Upper lobe of left lung (tissue), 6 donors: ENCODE measurements around the gene VWA7. TPM values are rescaled to one million over a fixed set of nuclear protein-coding genes. Genes with fewer than 3 reads are reported as not detected.

ENCODE experiments used
- ATAC-seq, 2 donors: fragments of 200-7000 bp; cut with Tn5 transposase; one replicate each; pipeline ENCODE4 v1.9.1; 2022; ENCODE audit warnings: mild to moderate bottlenecking in 2 of 2, moderate library complexity in 2 of 2; ENCODE audit not compliant: low FRiP score in 2 of 2
- DNase-seq, 2 donors: peaks; one replicate each; pipeline ENCODE4 v3.0.0-alpha.2; 2019 to 2020
- H3K27ac ChIP-seq, 4 donors: fragments of 200-600 bp; sonication (generic); one replicate each; pipeline ENCODE4 v1.5.1; 2016 to 2019
- H3K27me3 ChIP-seq, 4 donors: fragments of 200-600 bp; sonication (generic); one replicate each; pipeline ENCODE4 v1.5.1; 2017 to 2019
- H3K36me3 ChIP-seq, 4 donors: fragments of 200-600 bp; sonication (generic); one replicate each; pipeline ENCODE4 v1.5.1; 2016 to 2019
- H3K4me1 ChIP-seq, 4 donors: fragments of 200-600 bp; sonication (generic); one replicate each; pipeline ENCODE4 v1.5.1; 2018 to 2019
- H3K4me3 ChIP-seq, 4 donors: fragments of 200-600 bp; sonication (generic); one replicate each; pipeline ENCODE4 v1.5.1; 2017 to 2019; ENCODE audit warnings: mild to moderate bottlenecking in 2 of 4, moderate library complexity in 1 of 4
- H3K9me3 ChIP-seq, 4 donors: fragments of 200-600 bp; sonication (generic); one replicate each; pipeline ENCODE4 v1.5.1; 2018 to 2019
- CTCF ChIP-seq, 6 experiments: fragments of 450-650 bp in 4 of 6; fragments of 200-600 bp in 2 of 6; sonication (generic) in 2 of 6; IDR thresholded peaks; one replicate each; pipeline ENCODE4 v1.5.1; 2016 to 2019; ENCODE audit warnings: antibody characterized with exemption in 6 of 6
- EP300 ChIP-seq, 4 donors: sonication (generic); formaldehyde crosslinking; IDR thresholded peaks; one replicate each; pipeline ENCODE4 v1.5.1; 2017; ENCODE audit warnings: antibody characterized with exemption in 4 of 4, control low read depth in 2 of 4
- POLR2A ChIP-seq, 4 donors: fragments of 450-650 bp; IDR thresholded peaks; one replicate each; pipeline ENCODE4 v1.5.1; 2016 to 2017; ENCODE audit warnings: antibody characterized with exemption in 4 of 4, mild to moderate bottlenecking in 2 of 4
- POLR2AphosphoS5 ChIP-seq, 2 donors: sonication (generic); formaldehyde crosslinking; IDR thresholded peaks; one replicate each; pipeline ENCODE4 v1.5.1; 2017; ENCODE audit warnings: antibody characterized with exemption in 2 of 2
- WGBS, 2 donors: methylation state at CpG; one replicate each; pipeline ENCODE4 v1.1.5; 2017 to 2018; 5-methylcytosine and 5-hydroxymethylcytosine counted together
- total RNA-seq, 6 donors: library from RNA; depleted of rRNA in 4 of 6; stranded (reverse); fragments of >200 nt in 4 of 6; gene quantifications; one replicate each; pipeline versions ENCODE4 v1.1.0 to v1.2.1, GENCODE V29; 2016 to 2021
- donor health status: DM: no; HTN: no; CAD: no; lungs with moderate emphysema.
- donor health status: DM: no; HTN: yes; CAD: no; lungs with severe emphysema.

VWA7 gene
- total RNA-seq, 6 donors from 2014 or later = 4.0 to 7.4 (median 6.6) TPM

- Histone ChIP-seq H3K27me3 (no peaks in the 10 kb centered on the region), H3K27ac (peak overlapping the region; percentile 90 to 99 (median 98)), H3K36me3 (peaks cover 9 to 19% (median 18%) of the 10 kb centered on the region in 4 donors), H3K4me3 (peak overlapping the region in 2 of 4 donors; percentile 68 to 93), H3K9me3 (no peaks in the 10 kb centered on the region), H3K4me1 (peaks cover 54 to 70% (median 59%) of the 10 kb centered on the region in 4 donors)
- DNase-seq = peak in 1 of 2 donors; percentile 38
- 31 to 34% methylated on average over 7 of the region's 7 CpGs for WGBS, 2 donors
- no peak for ATAC-seq
- TF ChIP-seq EP300 (IDR thresholded peaks at IDR 0.05) (no peak), POLR2A (IDR thresholded peaks at IDR 0.05) (no peak), POLR2AphosphoS5 (IDR thresholded peaks at IDR 0.05) (no peak), CTCF (IDR thresholded peaks at IDR 0.05) (no peak)
These were observed 39.7 kb downstream of the VWA7 start for GRCh38 chr6:31737315-31737990.

- DNase-seq = peak in 1 of 2 donors; percentile 55
- Histone ChIP-seq H3K27me3 (no peaks in the 10 kb centered on the region), H3K4me3 (peak overlapping the region; percentile 68 to 93 (median 73)), H3K9me3 (no peaks in the 10 kb centered on the region), H3K4me1 (peaks cover 58 to 76% (median 63%) of the 10 kb centered on the region in 4 donors), H3K27ac (peak overlapping the region; percentile 90 to 99 (median 98)), H3K36me3 (peaks cover 15 to 25% (median 24%) of the 10 kb centered on the region in 4 donors)
- TF ChIP-seq EP300 (IDR thresholded peaks at IDR 0.05) (no peak), CTCF (IDR thresholded peaks at IDR 0.05) (no peak), POLR2AphosphoS5 (IDR thresholded peaks at IDR 0.05) (no peak), POLR2A (IDR thresholded peaks at IDR 0.05) (no peak)
- ATAC-seq = no peak
- 24 to 42% methylated on average over 10 of the region's 10 CpGs for WGBS, 2 donors
These were observed 40.3 kb downstream of the VWA7 start for GRCh38 chr6:31736768-31737314.

GRCh38 chr6:31736021-31736767 lies 40.9 kb downstream of the VWA7 start, which contains the start of gene CLIC1:
Gene CLIC1 (minus strand): TSS chr6:31736530. CDS start chr6:31736300, 230 bp downstream.
- Histone ChIP-seq H3K4me3 (peak within 1 kb of the TSS; percentile 68 to 93 (median 73)), H3K27me3 (no peaks in the 10 kb centered on the region), H3K36me3 (peaks cover 20 to 32% (median 30%) of the 10 kb centered on the region in 4 donors), H3K9me3 (no peaks in the 10 kb centered on the region), H3K27ac (peak within 1 kb of the TSS; percentile 90 to 99 (median 98)), H3K4me1 (peaks cover 58 to 80% (median 67%) of the 10 kb centered on the region in 4 donors)
- TF ChIP-seq EP300 (IDR thresholded peaks at IDR 0.05) = peak in 1 of 4 donors; percentile 23
- peak; percentile 97 to 99 for TF ChIP-seq POLR2AphosphoS5 (IDR thresholded peaks at IDR 0.05)
- TF ChIP-seq POLR2A (IDR thresholded peaks at IDR 0.05) = peak in 3 of 4 donors; percentile 77 to 96 (median 94)
- TF ChIP-seq CTCF (IDR thresholded peaks at IDR 0.05) = no peak
- ATAC-seq (peak; percentile 78 to 86), DNase-seq (peak; percentile 91 to 93)
- WGBS, 2 donors = 1 to 2% methylated on average over 20 to 23 of the region's 24 CpGs

GRCh38 chr6:31734821-31735406 lies 42.2 kb downstream of the VWA7 start:
- Histone ChIP-seq H3K27ac (peak overlapping the region; percentile 90 to 99 (median 98)), H3K9me3 (no peaks in the 10 kb centered on the region), H3K4me3 (peak overlapping the region; percentile 68 to 93 (median 73)), H3K27me3 (no peaks in the 10 kb centered on the region), H3K36me3 (peaks cover 20 to 40% (median 38%) of the 10 kb centered on the region in 4 donors), H3K4me1 (peaks cover 56 to 84% (median 69%) of the 10 kb centered on the region in 4 donors)
- TF ChIP-seq POLR2AphosphoS5 (IDR thresholded peaks at IDR 0.05) (peak; percentile 90 to 93), EP300 (IDR thresholded peaks at IDR 0.05) (peak in 2 of 4 donors; percentile 40 to 62), CTCF (IDR thresholded peaks at IDR 0.05) (no peak), POLR2A (IDR thresholded peaks at IDR 0.05) (peak in 2 of 4 donors; percentile 56 to 73)
- DNase-seq (peak in 1 of 2 donors; percentile 83), ATAC-seq (peak; percentile 18 to 44)
- WGBS, 2 donors = 0 to 1% methylated on average over 18 of the region's 18 CpGs
